ENCODE results near the gene PEX14.

The PEX14 gene

DNA sequence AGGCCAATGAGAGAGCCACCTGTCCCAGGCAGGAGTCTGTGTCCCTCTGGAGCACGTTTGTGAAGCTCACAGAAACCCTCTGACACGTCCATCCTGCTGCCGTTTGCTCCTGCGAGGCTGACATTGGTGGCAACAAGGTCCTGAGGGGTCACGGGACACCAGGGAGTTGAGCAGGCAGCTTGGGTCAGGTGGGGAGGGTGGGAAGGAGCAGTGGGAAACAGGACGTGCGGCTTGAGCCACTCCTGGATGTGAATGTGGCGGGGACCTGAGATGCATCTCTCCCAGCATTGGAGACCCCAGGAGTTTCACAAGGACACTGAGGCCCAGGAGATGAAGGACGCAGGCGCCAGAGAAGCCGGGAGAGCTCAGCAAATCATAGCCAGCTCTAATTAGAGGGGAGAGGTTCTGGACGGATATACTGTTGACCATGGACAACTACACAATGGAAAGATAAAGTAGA is 149.0 kb downstream of the PEX14 start:
- DNase-seq = no peak

DNA sequence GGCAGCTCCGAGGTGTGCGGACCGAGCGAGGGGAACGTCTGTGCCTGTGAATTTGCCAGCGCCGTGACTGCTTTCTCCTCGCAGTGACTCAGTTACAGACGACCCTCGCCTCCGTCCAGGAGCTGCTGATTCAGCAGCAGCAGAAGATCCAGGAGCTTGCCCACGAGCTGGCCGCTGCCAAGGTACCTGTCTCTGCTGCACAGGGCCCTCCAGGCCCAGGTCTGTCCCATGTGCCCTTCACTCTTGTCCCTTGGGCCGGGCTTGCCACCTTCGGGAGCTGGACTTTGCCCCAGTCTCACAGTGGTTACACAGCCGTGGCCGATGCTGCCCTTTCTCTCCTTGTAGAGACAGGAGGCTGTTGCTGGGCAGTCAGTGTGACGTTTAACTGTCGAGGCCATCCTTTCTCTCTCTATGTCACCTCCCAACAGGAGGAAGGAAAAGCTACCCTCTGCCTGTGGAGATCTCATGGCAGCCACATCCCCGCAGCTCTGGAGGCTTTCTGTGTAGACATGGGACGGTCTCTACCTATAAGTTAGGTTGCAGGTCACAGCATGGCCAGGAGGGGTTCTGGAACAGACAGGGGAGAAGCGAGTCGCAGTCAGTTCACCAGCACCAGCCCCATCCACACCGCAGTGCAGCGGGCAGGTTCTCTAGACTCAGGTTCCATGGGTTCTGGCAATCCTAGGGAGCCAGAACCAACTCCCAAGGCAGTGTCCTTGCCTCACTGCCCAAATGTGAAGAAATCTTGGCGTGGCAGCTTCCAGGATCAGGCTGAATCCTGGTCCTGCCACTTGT is 149.7 kb downstream of the PEX14 start:
- DNase-seq = no peak

DNA sequence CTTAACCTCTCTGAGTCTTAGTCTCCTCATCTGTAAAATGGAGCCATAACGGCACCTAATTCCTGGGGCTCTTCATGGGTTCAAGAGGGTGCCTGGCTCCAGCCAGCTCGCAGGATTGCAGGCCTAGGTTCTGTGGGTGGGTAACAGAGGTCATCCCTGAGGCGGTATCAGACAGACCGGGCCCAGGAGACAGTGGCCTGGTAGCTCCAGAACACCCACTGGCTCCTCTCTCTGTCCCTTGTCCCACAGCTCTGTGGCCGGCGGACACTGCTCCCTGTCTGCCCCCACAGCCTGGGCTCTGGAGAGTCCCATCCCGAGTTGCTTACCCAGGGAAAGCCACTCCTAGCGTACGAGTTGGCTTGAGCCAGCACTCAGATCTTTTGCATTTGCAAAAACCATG is 150.3 kb downstream of the PEX14 start:
- no peak for DNase-seq

DNA sequence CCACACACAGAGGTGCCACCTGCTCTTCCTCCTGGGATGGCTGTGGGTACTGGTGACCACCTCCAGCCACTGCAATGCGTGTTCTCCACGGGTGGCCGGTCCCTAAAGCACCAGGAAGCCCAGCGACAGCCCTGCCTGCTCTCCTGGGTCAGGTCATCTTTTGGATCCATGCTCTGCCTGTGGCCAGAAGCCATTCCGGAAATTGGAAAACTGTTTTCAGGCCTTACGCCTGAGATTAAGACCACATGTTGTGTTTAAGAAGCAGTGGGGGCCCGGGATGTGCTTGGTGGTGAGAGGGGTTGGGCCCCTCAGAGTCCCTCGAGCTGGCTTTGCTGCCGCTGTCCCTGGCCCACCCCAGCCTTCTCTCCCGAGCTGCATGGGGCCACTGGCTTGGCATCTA is 150.8 kb downstream of the PEX14 start:
- no peak for DNase-seq

DNA sequence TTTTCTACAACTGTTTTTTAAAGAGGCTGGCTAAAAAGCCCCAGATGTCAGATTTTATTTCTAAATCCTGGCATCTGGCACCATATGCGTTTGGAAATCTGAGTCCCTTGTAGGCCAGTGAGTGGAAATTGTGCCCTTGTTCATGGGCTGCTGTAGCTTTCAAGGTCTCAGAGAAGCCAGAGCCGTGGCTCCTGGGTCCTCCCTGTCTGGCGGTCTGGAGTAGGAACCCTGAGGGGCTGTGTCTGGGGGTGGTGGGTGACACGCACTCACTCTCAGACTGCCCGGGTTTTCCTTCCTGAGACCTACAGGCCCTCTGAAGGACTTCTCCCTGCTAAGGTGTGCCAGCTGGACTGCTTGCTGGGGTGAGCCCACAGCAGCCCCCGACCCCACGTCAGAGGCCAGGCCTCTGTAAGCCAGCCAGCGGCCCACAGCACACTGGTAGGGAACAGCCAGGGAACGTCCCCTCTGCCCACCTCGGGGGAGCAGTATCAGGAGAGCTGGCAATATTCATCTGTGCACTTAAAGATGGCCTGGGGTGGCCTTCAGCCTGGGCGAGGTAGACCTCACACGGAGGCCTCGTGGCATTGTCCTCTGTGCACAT is 151.5 kb downstream of the PEX14 start:
- DNase-seq = no peak

DNA sequence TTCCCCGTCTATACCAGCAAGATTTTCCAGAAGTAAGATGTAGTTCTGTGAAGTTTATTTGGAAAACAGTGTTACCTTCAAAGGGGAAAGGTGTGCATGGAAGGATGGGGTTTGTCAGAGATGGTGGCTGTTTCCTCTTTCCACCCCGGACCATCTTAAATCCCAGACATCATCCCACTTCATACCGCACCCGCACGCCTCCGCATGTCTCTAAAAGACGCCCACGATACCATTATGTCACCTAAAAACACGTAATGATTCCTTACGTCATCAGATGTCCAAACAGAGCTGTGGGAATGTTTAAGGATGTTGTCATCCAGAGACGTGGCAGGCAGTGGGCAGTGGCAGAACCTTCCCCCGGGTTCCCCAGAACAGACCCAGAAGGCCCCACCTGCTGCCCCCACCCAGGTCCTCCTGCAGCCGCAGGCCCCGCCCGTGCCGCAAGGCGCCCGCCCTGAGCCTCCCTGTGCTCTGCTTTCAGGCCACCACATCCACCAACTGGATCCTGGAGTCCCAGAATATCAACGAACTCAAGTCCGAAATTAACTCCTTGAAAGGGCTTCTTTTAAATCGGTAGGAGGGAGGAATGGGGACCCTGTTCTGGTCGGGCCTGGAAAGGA is 152.2 kb downstream of the PEX14 start:
- no peak for DNase-seq

DNA sequence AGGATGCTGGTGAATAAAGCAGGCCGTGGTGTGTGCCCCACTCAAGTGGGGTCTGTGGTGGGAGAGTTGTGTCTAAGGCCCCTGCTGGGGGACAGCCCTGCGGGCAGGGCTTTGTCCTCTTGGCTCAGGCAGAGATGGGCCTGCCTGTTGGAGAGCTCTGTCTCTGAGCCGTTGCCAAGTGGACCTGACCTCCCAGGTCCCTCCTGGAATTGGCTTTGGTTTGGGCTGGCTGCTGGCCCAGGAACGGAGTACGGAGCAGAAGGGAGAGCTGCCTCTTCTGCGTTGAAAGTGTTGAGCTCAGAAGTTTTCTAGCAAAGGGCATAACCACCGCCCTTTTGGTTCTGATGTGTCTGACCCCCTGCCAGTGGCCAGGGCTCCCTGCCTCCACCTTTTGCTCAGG is 153.9 kb downstream of the PEX14 start:
- DNase-seq = no peak

DNA sequence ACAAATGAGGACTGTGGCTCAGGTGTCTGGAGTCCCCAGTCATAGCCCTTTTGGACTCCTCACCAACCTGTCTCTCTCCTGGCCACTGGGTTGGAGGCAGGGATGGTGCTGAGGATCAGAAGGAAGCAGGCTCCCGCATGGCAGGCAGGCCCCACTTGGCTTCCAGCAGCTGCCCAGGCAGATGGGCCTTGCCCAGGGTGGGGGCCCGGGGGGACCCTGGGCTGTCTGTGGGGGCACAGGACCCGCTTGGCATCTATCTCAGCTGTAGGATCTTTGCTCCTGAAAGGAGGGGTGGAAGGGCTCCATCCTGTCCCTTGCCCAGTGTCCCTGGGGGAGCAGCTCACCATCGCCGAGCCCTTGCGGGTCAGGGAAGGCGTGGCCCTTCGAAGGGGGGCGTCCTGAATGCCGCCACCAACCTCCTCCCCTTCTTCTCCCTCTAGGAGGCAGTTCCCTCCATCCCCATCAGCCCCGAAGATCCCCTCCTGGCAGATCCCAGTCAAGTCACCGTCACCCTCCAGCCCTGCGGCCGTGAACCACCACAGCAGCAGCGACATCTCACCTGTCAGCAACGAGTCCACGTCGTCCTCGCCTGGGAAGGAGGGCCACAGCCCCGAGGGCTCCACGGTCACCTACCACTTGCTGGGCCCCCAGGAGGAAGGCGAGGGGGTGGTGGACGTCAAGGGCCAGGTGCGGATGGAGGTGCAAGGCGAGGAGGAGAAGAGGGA is 154.5 kb downstream of the PEX14 start:
- DNase-seq = no peak

DNA sequence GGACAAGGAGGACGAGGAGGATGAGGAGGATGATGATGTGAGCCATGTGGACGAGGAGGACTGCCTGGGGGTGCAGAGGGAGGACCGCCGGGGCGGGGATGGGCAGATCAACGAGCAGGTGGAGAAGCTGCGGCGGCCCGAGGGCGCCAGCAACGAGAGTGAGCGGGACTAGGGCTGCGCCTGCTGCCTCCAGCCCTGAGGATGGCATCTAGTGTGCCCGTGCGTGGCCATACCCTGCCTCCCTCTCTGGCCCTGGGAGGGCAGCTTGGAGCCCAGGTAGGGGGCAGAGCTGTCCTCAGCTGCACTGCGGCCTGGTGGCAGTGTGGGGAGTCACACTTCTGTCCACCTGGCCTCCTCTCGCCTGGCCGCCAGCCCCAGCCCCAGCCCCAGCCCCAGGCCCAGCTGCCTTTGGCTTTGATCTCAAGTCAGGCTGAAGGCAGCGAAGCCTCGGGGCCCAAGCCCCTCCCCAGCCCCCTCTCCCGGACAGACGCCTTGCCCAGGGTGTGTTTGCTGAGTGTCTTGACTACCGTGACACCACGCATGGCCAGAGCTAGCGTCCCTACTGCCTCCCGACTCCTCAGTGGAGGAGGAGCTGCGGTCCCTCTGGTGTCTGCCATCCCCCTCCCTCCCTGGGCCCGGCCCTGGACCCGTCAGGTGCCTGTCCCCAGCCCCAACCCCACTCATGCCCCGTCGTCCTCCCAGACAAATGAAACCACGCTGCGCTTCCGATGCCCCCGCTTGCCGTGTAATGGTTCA is 155.2 kb downstream of the PEX14 start:
- no peak for DNase-seq

DNA sequence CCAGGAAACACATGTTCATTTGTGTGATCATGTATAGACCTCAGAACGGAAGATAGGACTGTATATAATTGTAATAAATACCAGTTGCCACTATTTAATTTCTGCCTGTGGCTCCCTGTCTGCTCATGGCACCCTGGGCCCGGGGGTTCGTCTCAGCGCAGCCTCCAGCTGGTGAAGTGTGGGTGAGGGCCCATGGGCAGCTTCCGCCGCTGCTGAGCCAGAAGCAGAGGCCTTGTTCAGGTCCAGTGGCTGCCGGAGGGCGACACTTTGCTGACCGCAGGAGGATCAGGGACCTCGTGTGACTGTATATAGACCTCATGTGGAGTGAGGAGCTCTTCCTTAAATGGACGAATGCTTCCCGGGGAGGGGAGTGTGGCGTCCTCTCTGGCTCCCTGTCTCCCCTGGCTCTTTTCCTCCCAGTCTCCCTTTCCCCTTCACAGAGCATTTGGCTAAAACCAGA is 155.9 kb downstream of the PEX14 start:
- DNase-seq = no peak

DNA sequence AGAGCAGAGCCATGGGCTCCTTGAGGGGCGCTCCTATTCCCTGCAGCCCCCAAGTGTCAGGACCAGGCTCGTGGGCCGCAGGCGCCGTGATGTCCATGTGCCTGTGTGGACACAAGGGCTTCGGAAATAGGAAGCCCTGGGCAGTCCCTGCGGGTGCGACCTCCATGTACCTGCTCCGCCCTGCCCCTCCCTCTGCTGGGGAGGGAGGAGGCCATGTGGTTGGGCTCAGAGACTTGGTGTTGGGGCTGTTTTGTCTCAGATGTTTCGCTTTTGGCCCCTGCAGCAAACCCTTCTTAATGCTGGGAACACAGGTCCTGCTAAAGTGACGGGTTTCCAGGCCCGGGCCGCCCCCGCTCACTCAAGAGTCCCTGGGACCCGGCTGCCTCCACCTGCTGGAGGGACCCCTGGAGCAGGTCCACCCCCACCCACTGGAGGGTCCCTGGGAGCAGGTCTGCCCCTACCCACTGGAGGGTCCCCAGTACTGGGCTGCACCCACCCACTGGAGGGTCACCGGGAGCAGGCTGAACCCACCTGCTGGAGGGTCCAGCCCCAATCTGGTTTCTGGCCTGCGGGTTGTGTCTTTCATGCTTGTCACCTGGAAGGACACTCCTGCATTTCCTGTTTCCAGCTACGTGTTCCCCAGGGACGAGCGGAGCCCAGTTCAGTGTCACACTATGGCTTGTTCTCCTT is 156.5 kb downstream of the PEX14 start:
- no peak for DNase-seq

DNA sequence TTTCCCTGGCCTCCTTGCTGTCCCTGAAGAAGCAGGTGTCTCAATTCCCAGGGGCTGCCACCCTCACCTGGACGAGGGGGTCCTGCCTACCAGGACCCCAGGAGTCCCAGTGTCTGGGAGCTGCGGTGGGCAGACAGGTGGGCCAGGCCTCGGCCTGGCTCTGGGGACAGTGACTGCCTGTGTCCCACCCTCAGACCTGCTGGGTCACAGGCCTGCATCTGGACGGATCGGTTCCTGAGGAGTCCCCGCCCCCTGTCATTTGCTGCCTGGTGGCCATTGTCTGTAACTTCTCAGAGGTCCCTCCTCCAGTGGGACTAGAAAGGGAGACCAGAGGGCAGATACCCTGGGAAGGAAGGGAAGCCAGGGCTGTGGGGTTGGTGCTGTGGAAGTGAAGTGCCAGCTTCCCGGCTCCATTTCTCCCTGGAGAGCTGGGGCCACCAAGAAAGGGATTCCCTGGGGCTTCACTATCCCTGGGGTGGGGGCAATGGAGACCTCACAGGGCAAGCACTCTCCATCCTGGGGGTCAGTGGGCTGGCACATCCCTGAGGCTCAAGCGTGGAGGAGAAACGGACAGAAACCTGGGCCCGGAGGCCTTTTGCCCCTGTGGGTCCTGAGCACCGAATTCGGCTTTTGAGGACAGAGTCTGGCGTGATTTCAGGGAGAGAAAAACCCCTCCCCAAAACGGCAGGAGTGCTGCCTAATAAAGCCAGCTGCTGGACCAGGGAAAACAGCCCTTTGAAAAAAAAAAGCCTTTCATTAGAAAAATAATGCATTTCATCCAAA is 157.3 kb downstream of the PEX14 start:
- DNase-seq = no peak

DNA sequence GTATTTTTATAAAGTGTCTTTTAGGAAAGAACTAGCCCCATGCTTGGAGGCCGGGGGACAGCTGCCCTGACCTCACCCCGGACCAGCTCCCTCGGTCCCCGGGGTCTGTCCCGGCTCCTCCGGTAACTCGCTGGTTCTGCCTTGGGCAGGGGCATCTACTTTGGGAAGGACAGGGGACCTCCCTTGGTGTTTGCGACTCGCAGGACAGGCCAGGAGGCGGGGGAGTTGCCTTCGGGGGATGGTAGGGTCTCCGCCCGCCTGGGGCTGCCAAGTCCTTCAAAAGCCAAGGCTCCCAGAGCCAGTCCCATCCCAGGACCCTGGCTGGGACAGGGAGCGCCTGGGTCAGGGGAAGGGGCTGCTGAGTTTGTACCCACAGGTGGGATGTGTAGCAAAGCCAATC is 157.9 kb downstream of the PEX14 start:
- no peak for DNase-seq

DNA sequence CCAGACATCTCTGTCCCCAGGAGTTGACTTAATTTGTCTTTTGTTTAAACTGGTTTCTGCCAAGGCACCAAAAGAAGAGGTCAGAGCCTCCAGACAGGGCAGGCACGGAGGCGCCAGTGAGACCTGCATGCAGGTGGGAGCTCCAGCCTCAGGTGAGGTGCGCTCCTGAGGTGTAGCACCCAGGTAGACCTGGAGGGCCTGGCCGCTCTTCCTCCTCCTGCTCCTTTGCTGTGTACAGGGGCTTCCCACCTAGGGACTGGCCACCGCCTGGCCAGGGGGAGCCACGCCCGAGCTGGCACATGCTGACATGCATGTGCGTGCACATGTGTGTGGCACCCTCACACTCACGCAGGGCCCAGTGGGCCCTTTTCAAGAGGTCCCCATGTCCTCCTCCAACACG is 158.7 kb downstream of the PEX14 start:
- no peak for DNase-seq

DNA sequence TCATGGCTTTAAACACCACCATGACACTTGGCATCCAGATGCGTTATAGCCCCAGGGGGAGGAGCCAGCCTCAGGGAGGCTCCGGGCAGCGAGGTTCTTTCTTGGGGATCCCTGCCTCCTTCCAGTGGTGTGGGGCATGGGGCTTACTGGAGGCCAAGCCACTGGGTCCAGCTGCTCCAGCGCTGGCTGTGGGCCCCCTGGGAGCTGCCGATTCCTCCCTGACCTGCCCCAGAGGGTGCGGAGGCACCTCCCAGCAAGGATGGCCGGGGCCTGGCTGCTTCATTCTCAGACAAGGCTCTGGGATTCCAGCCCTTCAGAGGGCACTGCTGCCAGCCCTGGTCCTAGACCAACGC is 159.3 kb downstream of the PEX14 start:
- DNase-seq = no peak

DNA sequence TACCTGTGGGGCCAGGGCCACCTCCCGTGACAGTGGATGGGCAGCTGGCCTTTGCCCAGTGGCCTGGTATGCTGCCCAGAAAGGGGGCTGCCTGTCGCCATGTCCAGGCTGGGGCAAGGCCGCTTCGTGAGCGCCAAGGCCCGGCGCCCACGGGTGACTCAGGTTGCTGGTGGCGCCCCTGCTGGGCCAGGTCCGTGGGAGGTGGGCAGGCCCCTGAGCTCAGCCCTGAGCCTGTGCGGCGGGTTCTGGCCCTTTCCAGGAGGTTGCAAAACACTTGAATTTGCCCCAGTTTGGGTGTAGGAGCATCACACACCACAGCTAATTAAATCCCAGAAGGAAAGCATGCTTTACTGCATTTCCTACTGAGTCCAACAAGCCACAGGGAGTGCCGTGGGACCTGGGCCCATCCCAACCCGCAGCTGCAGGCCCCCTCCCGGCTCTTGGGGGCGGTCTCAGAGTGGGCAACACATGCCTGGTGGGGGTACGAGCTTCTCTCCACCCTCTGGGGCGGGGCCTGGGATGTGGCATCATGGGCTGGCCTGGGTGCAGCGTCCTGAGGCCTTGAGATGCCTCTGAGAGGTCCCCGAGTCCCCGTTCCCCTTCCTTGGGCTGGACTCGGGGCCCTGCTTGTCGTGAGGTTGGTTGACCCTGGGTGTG is 159.8 kb downstream of the PEX14 start:
- DNase-seq = no peak

DNA sequence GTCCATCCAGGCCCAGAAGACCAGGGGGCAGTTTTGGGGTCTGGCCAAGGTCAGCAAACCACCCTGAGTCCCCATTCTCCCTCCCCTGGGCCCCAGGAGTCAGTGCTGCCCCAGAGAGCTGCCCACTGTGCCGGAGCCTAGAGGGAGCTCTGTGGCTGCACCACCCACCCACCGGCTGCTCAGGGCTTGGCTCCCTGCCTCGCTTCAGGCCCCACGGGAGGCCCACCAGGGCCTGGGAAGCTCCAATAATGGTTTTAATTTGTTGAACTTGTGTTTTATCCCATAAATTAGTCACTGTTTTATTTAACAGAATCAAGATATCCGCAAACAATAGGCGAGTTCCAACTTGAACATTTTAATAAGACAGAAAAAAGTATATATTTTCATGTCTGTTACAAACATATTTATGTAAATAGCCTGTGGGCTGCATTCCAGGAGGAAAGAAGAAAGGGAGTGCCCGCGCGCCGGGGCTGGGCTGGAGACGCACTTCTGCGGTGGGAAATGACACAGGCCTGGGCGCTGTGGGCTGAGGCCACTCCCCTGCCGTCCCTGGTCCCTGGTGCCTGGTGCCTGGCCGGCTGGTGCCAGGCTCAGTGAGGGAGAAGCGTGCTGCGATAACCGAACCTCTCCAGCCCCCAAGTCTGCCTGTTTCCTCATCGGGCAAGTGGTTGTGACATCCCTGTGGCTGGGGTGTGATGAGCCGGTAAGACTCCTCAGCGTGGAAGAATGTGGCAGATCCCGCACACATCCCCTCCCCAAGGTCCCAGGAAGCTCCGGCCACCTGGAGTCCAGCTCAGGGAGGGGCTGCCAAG is 160.5 kb downstream of the PEX14 start:
- DNase-seq = no peak

DNA sequence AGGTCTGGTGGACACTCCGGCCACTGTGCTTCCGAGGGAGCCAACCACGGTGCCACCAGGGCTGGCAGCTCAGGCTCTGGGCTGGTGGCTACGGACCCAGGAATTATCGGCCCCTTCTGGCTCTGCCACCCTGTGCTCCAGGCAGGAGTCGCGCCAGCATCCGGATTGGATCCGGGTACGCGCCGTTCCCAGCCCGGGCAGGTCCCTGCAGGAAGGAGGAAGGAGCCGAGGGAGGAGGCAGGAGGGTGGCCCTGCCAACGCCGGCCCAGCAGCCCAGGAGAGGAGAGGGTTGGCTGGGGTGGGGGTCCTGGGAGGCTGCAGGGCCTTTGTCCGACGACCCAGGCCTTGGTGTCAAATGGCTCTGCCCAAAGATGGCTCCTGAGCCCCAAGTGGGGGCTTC is 161.2 kb downstream of the PEX14 start:
- DNase-seq = no peak

DNA sequence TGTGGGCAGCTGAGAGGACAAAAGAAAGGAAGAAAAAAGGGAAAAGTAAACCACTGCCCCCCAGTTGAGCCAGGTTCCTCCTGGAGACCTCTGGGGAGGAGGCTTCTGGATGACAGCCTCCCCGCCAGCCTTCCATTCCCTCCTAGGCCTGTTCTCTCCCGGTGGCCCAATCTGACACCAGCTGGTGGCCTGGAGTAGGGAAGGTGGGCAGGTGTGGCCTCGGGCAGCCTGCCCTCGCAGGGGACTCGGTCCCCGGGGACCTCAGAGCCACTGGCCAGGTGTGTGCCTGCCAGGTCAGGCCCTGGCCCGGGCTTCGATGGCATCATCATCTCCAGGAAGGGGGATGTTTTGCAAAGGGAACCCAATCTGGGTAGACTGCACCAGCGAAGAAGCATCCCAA is 162.7 kb downstream of the PEX14 start:
- no peak for DNase-seq

Data from NCI-H774 (cell line).